ENCODE data around the gene LAMTOR4. TPM values are rescaled to one million over a fixed set of nuclear protein-coding genes. Genes with fewer than 3 reads are reported as not detected.

The LAMTOR4 gene
- total RNA-seq, 2 donors from 2014 or later, result 213 to 243 TPM

- 75% methylated on average over 5 of the region's 5 CpGs for WGBS
- no peaks in the 10 kb centered on the region for H3K9me3 ChIP-seq
- peaks cover 0 to 4% of the 10 kb centered on the region in 2 donors for H3K36me3 ChIP-seq
- TF ChIP-seq POLR2AphosphoS5 (IDR thresholded peaks at IDR 0.05) (no peak), POLR2A (IDR thresholded peaks at IDR 0.05) (no peak)
- TF ChIP-seq, protein P1, sequence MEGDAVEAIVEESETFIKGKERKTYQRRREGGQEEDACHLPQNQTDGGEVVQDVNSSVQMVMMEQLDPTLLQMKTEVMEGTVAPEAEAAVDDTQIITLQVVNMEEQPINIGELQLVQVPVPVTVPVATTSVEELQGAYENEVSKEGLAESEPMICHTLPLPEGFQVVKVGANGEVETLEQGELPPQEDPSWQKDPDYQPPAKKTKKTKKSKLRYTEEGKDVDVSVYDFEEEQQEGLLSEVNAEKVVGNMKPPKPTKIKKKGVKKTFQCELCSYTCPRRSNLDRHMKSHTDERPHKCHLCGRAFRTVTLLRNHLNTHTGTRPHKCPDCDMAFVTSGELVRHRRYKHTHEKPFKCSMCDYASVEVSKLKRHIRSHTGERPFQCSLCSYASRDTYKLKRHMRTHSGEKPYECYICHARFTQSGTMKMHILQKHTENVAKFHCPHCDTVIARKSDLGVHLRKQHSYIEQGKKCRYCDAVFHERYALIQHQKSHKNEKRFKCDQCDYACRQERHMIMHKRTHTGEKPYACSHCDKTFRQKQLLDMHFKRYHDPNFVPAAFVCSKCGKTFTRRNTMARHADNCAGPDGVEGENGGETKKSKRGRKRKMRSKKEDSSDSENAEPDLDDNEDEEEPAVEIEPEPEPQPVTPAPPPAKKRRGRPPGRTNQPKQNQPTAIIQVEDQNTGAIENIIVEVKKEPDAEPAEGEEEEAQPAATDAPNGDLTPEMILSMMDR (IDR thresholded peaks at IDR 0.05), result no peak
- intact Hi-C loops (cut with DNase I), result no loop called here
- H3K27ac ChIP-seq, result no peak overlapping the region
- no peak overlapping the region for H3K4me3 ChIP-seq
- DNase-seq (ENCODE audit: low spot score), result no peak
- no peaks in the 10 kb centered on the region for H3K4me1 ChIP-seq (replicated peaks)
- no peaks in the 10 kb centered on the region for H3K27me3 ChIP-seq (replicated peaks; ENCODE audit: insufficient read depth)
Observed at GRCh38 chr7:100157069-100157333, 8.3 kb downstream of the LAMTOR4 start.

- DNase-seq (ENCODE audit: low spot score), result no peak
- Histone ChIP-seq H3K9me3 (no peaks in the 10 kb centered on the region), H3K4me3 (peak overlapping the region; percentile 62 to 95), H3K4me1 (replicated peaks) (no peaks in the 10 kb centered on the region), H3K27ac (peak overlapping the region; percentile 72 to 83), H3K27me3 (replicated peaks; ENCODE audit: insufficient read depth) (no peaks in the 10 kb centered on the region), H3K36me3 (peaks cover 0 to 4% of the 10 kb centered on the region in 2 donors)
- TF ChIP-seq, protein P1 (IDR thresholded peaks at IDR 0.05), result no peak
- no peak for TF ChIP-seq POLR2AphosphoS5 (IDR thresholded peaks at IDR 0.05)
- no peak for TF ChIP-seq POLR2A (IDR thresholded peaks at IDR 0.05)
- WGBS, result 21% methylated on average over 32 of the region's 32 CpGs
- intact Hi-C loops (cut with DNase I), result no loop called here
Observed at GRCh38 chr7:100157334-100158228, 8.9 kb downstream of the LAMTOR4 start.

DNA sequence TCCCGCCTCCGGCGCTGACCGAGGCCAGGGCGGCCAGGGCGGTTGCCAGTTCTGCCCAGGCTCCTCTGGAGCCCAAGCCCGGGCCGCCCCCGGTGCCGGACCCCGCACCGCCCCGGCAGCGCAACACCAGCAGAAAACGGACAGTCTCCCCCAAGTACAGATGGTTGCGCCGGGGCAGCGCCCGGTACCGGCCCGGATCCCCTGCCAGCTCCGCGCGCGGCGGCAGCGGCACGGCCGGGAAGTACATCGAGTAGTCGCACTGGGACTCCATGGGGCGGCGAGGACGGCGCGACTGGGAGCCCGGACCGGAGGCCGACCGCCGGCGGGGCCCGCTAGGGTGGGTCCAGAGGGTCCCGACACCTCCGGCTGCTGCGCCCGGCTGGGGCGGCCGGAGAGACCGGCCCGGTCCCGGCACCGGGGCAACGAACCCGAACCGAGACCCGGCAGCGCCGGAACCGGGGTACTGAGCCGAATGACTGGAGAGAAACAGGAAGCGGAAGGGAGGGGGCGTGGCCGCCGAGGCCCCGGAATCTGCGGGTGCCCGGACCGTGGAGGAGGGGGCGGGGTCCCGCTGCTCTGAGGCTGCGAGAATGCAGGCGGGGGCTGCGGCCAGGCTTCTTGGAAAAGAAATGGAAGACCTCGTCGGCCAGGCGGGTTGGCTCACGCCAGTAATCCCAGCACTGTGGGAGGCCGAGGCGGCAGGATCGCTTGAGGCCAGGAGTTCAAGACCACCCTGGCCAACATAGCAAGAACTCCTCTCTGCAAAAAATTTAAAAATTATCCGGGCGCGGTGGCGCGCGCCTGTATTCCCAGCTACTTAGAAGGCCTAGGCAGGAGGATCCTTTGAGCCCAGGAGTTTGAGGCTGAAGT is 9.7 kb downstream of the LAMTOR4 start, which contains the start of gene TRAPPC14:
Gene TRAPPC14, minus strand, starts transcription at position 495 of the 870 bp plus-strand sequence. Its CDS starts 224 bp downstream, at position 271.
- DNase-seq (ENCODE audit: low spot score), result peak; percentile 82
- H3K9me3 ChIP-seq, result no peaks in the 10 kb centered on the region
- peak within 1 kb of the TSS; percentile 62 to 95 for H3K4me3 ChIP-seq
- intact Hi-C loops (cut with DNase I), result no loop called here
- peaks cover 0 to 4% of the 10 kb centered on the region in 2 donors for H3K36me3 ChIP-seq
- H3K4me1 ChIP-seq (replicated peaks), result no peaks in the 10 kb centered on the region
- TF ChIP-seq, protein P1 (IDR thresholded peaks at IDR 0.05), result no peak
- TF ChIP-seq POLR2A (IDR thresholded peaks at IDR 0.05) (peak; percentile 45), POLR2AphosphoS5 (IDR thresholded peaks at IDR 0.05) (peak; percentile 80)
- no peaks in the 10 kb centered on the region for H3K27me3 ChIP-seq (replicated peaks; ENCODE audit: insufficient read depth)
- peak within 1 kb of the TSS; percentile 72 to 83 for H3K27ac ChIP-seq
- WGBS, result 1% methylated on average over 48 of the region's 87 CpGs

DNA sequence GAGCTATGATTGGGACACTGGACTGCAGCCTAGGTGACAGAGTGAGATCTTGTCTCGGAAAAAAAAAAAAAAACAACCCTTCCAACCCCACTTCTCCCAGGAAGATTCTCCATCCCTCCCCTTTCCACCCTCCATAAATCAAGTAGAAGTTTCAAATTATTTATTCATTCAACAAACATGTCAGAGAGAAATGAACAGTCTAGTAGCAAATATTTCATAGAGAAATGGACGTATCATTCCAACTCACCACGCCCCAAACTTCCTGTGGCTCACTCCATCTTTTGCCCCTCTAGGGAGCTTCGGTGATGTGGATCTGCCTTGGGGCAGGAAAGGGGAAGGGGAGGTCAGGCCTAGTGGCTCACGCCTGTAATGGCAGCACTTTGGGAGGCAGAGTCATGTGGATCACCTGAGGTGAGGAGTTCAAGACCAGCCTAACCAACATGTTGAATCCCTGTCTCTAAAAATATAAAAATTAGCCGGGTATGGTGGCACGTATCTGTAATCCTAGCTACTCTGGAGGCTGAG is 10.4 kb downstream of the LAMTOR4 start:
- Histone ChIP-seq H3K36me3 (peaks cover 0 to 4% of the 10 kb centered on the region in 2 donors), H3K4me1 (replicated peaks) (no peaks in the 10 kb centered on the region), H3K4me3 (peak overlapping the region; percentile 62 to 95), H3K27ac (peak overlapping the region; percentile 72 to 83), H3K27me3 (replicated peaks; ENCODE audit: insufficient read depth) (no peaks in the 10 kb centered on the region), H3K9me3 (no peaks in the 10 kb centered on the region)
- TF ChIP-seq POLR2A (IDR thresholded peaks at IDR 0.05), result no peak
- TF ChIP-seq POLR2AphosphoS5 (IDR thresholded peaks at IDR 0.05), result no peak
- TF ChIP-seq, protein P1 (IDR thresholded peaks at IDR 0.05), result no peak
- 67% methylated on average over 7 of the region's 7 CpGs for WGBS
- DNase-seq (ENCODE audit: low spot score), result no peak
- intact Hi-C loops (cut with DNase I), result no loop called here
